Skeletal muscle cell (primary cell): ENCODE results near the gene CYSLTR2.
"Not testable (repeated sequence)": the region's sequence is repeated elsewhere in the genome, so short reads cannot be mapped to it uniquely, and the experiment has no call there.

Source experiments
- DNase-seq: peaks from one replicate; pipeline ENCODE4 v3.0.0-alpha.2; 2010; ENCODE audit warnings: low read depth
- H3K4me3 ChIP-seq: 2 replicates; pipeline ENCODE4 v1.5.1; 2011; ENCODE audit warnings: low read depth, mild to moderate bottlenecking, control low read depth, low read length, moderate library complexity

Gene CYSLTR2

DNA sequence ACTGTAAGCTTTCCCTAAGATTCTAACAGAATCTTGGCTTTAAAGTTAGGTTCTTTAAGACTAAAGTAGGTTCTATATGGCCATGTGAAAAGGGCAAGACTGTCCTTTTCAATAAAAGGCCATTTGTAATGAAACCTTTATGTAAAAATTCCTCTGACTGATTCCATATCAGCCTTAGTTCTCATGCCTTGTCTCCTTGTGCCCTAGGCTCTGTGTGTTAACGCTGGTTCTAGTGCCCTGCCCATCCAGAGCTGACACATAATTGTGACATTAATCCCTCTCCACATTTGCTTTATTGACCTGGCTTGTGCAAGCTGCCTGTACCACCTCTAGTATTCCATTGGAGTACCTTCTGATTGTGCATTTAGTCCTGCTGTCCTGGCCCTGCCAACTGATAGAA is 28.2 kb downstream of the CYSLTR2 start:
- H3K4me3 ChIP-seq = no peak overlapping the region
- DNase-seq = no peak

DNA sequence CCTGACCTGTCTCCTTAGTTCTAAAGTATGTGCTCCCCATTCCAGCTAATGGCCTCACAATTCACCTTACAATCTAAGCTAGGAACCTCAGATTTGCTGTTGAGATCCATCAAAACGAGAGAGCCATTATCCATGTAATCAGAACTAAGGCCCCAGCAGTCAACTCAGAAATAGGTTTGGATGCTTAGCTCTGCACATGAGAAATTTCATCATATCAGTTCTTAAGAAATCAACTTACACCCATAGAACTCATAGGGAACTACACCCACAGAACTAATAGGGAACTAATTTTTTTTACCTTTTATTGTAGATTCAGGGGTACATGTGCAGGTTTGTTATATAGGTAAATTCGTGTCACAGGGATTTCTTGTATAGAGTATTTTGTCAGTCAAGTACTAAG is 28.7 kb downstream of the CYSLTR2 start:
- no peak overlapping the region for H3K4me3 ChIP-seq
- DNase-seq = no peak

DNA sequence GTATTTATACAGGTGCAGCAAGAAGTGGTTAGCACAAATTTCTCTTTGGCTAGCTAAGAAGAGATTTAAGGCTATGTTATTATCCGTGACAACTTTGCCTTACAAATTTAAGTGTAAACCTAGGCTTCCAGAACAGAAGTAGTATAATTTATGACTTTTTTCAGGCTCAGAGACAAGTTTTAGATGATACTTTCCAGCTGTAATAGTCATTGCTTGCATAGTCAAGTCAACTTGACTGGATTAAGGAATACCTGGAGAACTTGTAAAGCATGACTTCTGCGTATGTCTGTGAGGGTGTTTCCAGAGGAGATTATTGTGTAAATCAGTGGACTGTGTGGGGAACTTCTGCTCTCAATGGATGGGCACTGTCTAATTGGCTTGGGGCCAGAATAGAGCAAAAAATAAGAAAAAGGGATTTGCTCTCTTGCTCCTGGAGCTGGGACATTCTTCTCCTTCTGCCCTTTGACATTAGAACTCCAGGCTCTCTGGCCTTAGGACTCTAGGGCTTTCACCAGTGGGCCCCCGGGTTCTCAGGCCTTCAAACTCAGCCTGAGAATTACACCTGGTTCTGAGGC is 33.0 kb downstream of the CYSLTR2 start:
- DNase-seq = no peak

DNA sequence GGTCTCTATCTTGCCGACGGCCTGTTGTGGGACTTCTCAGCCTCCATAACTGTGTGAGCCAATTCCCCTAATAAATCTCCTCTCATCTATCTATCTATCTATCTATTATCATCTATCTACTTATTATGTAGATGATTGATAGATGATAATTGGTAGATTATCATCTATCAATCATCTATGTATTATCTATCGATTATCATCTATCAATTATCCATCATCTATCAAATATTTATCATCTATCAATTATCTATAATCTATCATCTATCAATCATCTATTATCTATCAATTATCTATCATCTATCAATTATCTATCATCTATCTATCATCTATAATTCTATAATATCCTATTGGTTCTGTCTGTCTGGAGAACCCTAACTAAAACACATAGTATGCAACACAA is 33.5 kb downstream of the CYSLTR2 start:
- H3K4me3 ChIP-seq = no peak overlapping the region
- DNase-seq = no peak

More for the DNA sequence above, 33.0 kb downstream of the CYSLTR2 start:
- no peak overlapping the region for H3K4me3 ChIP-seq

DNA sequence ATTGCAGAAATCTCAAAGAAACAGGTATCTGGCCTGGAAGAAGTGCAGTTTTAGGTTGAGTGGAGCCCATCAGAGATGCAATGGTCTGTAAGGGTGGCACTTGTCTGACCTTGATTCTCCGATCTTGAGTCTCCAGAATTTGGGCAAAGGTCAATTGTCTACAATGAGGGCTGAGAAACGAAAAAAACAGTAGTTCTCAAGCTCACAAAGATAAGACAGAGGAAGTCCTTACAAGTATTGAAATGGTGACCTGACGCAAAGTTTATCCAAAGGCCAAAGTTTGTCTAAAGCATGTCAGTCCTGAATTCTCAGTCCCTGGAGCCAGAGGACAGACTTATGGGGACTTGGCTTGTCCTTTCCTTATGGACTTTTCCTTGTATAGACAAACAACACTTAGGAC is 40.3 kb downstream of the CYSLTR2 start:
- no peak overlapping the region for H3K4me3 ChIP-seq
- no peak for DNase-seq

DNA sequence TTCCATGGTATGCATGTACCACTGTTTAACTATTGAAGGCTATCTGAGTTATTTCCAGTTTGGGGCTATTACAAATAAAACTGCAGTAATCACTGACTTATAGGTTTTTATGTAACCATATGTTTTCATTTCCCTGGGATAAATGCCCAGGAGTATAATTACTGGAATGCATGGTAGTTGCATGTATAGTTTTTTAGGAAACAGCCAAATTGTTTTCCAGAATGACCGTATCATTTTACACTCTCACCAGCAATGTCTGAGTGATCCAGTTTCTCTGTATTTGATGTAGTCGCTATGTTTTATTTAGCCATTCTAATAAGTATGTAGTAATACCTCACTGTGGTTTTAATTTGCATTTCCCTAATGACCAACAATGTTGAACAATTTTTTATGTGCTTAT is 42.0 kb downstream of the CYSLTR2 start:
- DNase-seq = no peak

DNA sequence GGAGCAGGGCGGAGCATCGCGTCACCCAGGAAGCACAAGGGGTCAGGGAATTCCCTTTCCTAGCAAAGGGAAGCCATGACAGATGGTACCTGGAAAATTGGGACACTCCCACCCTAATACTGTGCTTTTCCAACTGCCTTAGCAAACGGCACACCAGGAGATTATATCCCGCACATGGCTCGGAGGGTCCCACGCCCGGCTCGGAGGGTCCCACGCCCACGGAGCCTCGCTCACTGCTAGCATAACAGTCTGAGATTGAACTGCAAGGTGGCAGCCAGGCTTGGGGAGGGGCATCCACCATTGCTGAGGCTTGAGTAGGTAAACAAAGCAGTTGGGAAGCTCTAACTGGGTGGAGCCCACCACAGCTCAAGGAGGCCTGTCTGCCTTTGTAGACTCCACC is 42.9 kb downstream of the CYSLTR2 start:
- DNase-seq = not testable (repeated sequence)

More for the DNA sequence above, 42.0 kb downstream of the CYSLTR2 start:
- no peak overlapping the region for H3K4me3 ChIP-seq

DNA sequence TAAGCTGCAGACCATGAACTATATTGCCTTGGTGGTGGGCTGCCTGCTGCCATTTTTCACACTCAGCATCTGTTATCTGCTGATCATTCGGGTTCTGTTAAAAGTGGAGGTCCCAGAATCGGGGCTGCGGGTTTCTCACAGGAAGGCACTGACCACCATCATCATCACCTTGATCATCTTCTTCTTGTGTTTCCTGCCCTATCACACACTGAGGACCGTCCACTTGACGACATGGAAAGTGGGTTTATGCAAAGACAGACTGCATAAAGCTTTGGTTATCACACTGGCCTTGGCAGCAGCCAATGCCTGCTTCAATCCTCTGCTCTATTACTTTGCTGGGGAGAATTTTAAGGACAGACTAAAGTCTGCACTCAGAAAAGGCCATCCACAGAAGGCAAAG is 53.7 kb downstream of the CYSLTR2 start:
- no peak for DNase-seq
- no peak overlapping the region for H3K4me3 ChIP-seq

More for the DNA sequence above, 42.9 kb downstream of the CYSLTR2 start:
- not testable (repeated sequence) for H3K4me3 ChIP-seq

DNA sequence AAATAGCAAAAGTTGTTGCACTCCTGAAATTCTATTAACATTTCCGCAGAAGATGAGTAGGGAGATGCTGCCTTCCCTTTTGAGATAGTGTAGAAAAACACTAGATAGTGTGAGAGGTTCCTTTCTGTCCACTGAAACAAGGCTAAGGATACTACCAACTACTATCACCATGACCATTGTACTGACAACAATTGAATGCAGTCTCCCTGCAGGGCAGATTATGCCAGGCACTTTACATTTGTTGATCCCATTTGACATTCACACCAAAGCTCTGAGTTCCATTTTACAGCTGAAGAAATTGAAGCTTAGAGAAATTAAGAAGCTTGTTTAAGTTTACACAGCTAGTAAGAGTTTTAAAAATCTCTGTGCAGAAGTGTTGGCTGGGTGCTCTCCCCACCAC is 55.0 kb downstream of the CYSLTR2 start:
- no peak overlapping the region for H3K4me3 ChIP-seq
- no peak for DNase-seq

DNA sequence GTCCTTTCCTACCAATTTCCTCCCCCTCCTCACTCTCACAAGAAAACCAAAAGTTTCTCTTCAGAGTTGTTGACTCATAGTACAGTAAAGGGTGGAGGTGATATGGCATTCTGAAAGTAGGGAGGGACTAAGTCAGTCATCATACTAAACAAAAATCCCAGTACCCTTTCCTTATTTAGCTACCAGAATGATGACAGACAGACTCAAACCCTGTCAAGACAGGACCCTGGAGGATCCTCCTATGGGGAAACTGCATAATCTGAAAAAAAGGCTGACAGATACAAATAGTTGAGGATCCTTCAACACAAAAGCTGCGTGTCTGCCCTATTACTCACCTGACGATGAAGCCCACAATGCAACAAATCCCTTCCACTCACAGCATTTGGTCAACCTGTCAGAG is 55.5 kb downstream of the CYSLTR2 start:
- no peak overlapping the region for H3K4me3 ChIP-seq
- DNase-seq = no peak

DNA sequence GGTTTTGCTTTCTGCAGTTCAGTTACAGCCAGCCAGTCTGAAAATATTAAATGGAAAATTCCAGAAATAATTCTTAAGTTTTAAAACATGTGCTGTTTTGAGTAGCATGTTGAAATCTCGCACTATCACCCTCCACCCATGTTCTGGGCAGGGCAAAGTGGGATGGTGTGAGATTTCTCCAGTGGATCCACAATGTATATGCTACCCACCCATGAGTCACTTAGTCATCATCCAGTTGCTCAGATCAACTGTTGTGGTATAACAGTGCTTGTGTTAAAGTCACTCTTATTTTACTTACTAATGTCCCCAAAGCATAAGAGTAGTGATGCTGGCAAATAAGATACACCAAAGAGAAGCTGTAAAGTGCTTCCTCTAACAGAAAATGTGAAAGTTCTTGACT is 56.4 kb downstream of the CYSLTR2 start:
- no peak for DNase-seq
- H3K4me3 ChIP-seq = no peak overlapping the region

DNA sequence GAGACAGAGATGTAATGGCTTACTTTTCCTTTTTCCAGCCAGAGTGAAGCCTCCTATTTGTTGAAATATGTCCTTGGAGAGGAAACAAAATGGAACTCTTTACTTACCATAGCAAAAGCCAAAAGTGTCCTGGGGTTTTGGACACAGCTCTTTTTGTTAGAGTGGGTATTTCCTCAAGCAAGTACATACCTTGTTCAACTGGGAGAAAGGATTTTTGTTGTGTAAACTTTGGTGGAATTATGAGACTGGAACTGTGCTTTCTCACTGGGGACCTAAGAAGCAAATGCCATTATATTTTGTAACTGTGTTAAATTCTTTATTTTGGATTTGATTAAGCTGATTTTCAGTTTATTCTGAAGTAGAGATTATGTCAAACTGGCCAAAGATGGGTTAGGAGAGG is 58.4 kb downstream of the CYSLTR2 start:
- no peak overlapping the region for H3K4me3 ChIP-seq
- DNase-seq = no peak

DNA sequence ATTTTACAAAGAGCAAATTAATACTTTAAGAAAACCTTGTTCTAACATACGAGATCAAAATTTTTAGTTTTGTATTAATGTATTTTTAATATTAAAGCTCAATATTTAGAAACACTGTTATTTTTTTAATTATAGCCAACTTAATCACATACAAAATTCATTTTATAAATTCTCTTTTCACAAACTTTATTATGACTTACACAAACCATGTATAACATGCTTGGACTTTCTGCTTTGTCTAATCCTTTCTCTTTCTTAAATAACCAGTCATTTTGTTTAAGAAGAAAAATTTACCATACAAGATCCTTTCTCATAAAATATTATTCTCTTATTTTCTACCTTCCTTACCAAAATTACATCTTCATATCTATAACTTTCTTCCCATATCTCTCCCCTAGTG is 62.2 kb downstream of the CYSLTR2 start:
- no peak overlapping the region for H3K4me3 ChIP-seq
- DNase-seq = no peak

DNA sequence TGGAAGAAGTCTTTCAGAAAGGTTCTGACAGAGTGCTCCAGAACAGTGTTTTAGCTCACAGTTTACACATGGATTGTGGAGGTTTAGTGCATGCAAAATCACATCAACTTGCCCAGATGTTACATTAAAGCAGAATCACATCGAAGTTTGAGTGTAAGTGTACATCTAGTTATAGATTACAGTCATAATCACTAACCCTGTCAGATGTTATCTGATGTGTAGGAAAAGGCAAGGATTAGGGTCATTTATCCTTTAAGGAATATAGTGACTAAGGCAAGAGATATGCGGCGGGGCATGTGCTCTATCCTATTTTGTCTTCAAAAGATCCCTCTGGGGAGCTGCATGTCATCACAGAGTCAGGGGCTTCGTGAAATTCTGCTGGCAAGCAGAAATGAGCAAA is 66.9 kb downstream of the CYSLTR2 start:
- no peak for DNase-seq
- H3K4me3 ChIP-seq = no peak overlapping the region

DNA sequence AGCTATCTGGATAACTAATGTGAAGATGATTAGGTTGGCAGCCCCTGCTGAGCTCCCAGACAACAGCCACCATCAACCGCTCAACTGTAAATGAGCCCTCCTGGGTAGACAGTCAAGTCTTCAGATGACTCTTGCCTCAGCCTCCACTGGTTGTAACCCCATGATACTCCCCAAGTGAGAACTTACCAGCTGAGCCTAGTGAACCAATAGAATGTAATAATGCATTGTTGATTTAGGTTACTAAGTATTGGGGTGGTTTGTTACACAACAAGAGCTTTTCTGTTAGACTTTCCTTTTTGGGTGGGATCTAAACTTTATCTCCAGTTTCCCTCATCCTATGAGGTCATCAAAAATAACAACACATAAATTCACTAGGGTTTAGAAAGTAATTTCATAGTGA is 69.4 kb downstream of the CYSLTR2 start:
- H3K4me3 ChIP-seq = no peak overlapping the region
- DNase-seq = no peak

DNA sequence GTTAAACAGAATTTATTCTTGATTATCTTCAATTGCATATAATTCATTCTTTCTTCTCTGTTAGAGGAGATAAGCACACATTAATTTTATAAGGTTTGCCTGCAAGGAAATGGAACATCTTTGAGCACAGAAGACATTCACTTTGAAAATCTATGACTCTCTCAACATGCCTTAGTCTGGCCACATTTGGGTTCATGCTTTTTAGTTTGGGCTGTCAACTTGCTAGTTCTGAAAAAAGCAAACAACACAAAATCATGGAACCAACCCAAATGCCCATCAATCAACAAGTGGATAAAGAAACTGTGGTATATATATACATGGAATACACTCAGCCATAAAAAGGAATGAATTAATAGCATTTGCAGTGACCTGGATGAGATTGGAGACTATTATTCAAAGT is 71.5 kb downstream of the CYSLTR2 start:
- H3K4me3 ChIP-seq = no peak overlapping the region
- DNase-seq = no peak

DNA sequence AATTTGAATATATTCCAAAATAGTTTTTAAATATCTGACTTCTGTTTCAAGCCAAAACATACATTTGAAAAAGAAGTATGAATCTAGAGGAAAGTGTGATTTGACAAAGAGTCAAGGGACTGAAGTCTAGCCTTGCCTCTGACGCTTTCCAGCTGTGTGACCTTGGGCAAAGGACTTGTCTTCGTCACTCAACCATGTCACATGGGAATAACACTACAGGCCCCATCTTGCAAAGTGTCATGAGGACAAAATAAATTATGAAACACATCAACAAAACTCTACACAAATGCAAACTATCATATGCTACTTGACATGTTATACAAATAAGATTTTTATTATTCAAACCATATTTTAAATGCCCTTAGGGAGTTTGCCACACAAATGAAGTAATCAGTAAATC is 73.0 kb downstream of the CYSLTR2 start:
- no peak for DNase-seq
- H3K4me3 ChIP-seq = no peak overlapping the region

DNA sequence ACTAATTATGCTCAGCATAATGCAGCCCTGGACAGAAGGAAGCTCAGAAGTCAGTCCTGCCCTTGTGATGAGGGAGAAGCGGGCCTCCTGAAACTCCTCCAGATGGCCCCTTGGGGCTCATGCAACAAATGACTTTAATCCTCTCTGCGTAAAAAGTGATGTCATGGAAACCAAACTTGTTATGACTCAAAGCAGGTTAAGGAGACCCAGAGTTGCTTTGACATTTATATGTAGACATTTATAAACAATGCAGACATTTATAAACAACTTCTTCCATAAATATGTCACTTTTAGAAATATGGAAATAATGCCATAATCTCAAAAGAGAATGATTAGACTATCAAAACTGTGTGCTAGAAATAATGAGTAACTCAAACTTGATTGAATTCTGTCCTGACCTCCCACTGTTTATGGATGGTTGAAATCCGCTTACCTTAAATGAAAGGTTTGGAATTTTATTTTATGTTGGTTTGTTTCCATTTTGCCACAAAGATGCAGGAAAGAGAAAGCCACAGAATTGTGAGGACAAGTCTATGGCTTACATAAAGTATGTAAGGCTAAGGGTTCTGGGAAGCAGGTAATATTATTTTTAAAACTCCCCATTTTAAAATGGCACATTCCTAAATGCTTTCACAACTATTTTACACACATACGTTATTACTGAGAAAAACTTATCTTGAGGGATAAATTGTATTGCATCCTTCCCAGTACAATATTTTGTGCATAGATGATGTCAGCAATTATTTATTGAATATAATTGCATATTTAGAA is 73.7 kb downstream of the CYSLTR2 start:
- peak; percentile 67 for DNase-seq

DNA sequence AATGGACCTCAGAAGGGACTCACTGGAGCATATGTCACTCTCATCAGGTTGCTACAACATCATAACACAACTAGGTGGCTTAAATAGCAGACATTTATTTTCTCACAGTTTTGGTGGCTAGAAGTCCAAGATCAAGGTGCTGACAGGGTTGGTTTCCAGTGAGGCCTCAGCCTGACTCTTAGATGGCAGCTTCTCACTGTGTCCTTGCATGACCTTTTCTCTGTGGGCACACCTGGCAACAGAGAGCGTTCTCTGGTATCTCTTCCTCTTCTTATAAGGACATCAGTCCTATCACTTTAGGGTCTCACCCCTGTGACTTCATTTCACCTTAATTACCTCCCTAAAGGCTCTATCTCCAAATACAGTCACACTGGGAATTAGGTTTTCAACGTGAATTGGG is 74.5 kb downstream of the CYSLTR2 start:
- no peak overlapping the region for H3K4me3 ChIP-seq
- DNase-seq = no peak

More for the DNA sequence above, 73.7 kb downstream of the CYSLTR2 start:
- no peak overlapping the region for H3K4me3 ChIP-seq

DNA sequence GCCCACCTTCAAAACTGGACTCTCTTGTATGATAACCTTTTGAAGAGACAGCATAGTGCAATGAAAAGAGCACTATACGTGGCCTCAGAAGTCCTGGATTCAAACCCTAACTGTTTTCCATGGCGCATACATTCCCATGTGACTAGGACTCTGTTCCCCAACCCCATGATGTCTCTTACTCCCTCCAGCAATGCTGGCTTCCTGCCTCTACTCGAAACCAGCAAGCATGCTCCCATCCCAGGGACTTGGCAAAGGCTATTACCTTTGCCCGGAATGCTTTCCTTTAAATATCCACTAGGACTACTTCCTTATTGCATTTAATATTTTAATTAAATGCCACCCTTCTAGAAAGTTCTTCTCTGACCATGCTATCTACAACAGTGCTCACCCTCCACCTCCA is 75.1 kb downstream of the CYSLTR2 start:
- no peak overlapping the region for H3K4me3 ChIP-seq
- DNase-seq = no peak

DNA sequence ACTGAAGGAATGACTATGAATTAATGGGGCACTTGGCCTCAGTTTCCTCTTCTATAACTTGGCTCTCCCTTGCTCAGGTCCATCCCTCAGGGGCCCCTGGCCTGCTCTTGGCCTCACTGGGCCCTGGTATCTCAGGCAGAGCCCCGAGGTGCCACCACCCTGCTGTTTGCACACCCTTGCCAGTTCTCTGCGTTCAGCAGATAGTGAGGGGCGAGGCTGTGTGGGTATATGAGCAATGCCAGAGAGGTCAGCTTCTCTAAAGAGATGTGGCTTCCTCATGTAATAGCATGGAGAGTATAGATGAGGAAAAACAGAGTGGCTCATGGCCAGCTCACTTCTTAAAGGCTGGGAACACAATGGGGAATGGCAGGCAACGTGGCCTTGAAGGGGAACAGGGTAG is 76.1 kb downstream of the CYSLTR2 start:
- no peak for DNase-seq
- no peak overlapping the region for H3K4me3 ChIP-seq
